NCI-H748 treated with DMSO at 0.1 percent for 48 hours (cell line): ENCODE data around the gene CRYGN.

Source experiments
- DNase-seq: peaks from one replicate; lab custom pipeline; 2025; lab: John Stamatoyannopoulos, UW

Gene CRYGN

GRCh38 chr7:151406886-151407583, 32.9 kb downstream of the CRYGN start:
- no peak for DNase-seq

GRCh38 chr7:151406051-151406875, 33.7 kb downstream of the CRYGN start:
- no peak for DNase-seq

GRCh38 chr7:151405588-151405987, 34.4 kb downstream of the CRYGN start:
- DNase-seq: no peak

GRCh38 chr7:151405056-151405455, 34.9 kb downstream of the CRYGN start:
- DNase-seq: no peak

GRCh38 chr7:151404216-151405011, 35.5 kb downstream of the CRYGN start:
- no peak for DNase-seq

GRCh38 chr7:151403764-151404163, 36.2 kb downstream of the CRYGN start:
- DNase-seq: no peak

GRCh38 chr7:151402029-151402835, 37.7 kb downstream of the CRYGN start:
- DNase-seq: no peak

- DNase-seq: no peak
Measured at GRCh38 chr7:151400626-151401315, 39.2 kb downstream of the CRYGN start.

- DNase-seq: no peak
Measured at GRCh38 chr7:151399906-151400305, 40.0 kb downstream of the CRYGN start.

- DNase-seq: no peak
Measured at GRCh38 chr7:151399305-151399601, 40.7 kb downstream of the CRYGN start.

GRCh38 chr7:151398446-151399304, 41.3 kb downstream of the CRYGN start:
- no peak for DNase-seq

- no peak for DNase-seq
Measured at GRCh38 chr7:151397026-151397425, 42.9 kb downstream of the CRYGN start.

GRCh38 chr7:151396328-151396970, 43.5 kb downstream of the CRYGN start:
- no peak for DNase-seq

- DNase-seq: no peak
Measured at GRCh38 chr7:151395036-151395367, 44.9 kb downstream of the CRYGN start.

- no peak for DNase-seq
Measured at GRCh38 chr7:151394076-151395035, 45.6 kb downstream of the CRYGN start.

- DNase-seq: no peak
Measured at GRCh38 chr7:151393031-151393977, 46.6 kb downstream of the CRYGN start.

GRCh38 chr7:151392426-151392825, 47.5 kb downstream of the CRYGN start:
- DNase-seq: no peak

GRCh38 chr7:151392002-151392401, 47.9 kb downstream of the CRYGN start:
- DNase-seq: no peak
